Stimulated activated CD8-positive, alpha-beta memory T cell treated with anti-CD3 and anti-CD28 coated beads, Interleukin-4, amount 100 ng/mL, for 1 hour (primary cell): ENCODE data around the gene CLEC4G.
"Not testable (repeated sequence)": the region's sequence is repeated elsewhere in the genome, so short reads cannot be mapped to it uniquely, and the experiment has no call there.

Experiments used
- DNase-seq, 2 donors: peaks; one replicate each; pipeline ENCODE4 v3.0.0-alpha.2; 2020; ENCODE audit warnings: low read depth in 2 of 2, low spot score in 1 of 2

Gene CLEC4G

DNA sequence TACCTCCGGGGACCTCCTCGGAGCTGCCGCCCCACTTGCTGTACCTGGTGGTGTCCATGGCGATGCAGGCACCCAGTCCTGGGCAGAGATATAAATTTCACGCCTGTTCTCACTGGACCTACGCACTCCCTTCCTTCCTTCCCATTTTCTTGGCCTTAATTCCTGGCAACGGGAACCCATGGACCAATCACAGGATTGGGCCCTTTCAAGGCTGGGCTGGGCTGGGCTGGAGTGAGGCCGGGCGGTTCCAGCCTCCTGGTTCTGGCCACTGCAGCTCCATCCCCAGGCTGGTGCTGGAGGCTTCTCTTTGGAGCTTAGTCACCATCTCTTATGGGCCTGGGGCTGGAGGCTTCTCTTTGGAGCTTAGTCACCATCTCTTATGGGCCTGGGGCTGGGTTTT, at the start of gene CLEC4G:
Gene CLEC4G (minus strand): TSS at position 66 of the 400 bp plus-strand sequence. CDS start 8 bp downstream, at position 58.
- no peak for DNase-seq

- DNase-seq, result no peak
Observed at GRCh38 chr19:7781157-7781556, 49.2 kb upstream of the CLEC4G start.

- DNase-seq, result no peak
Observed at GRCh38 chr19:7779631-7780486, 47.9 kb upstream of the CLEC4G start.

GRCh38 chr19:7778081-7778480, 46.2 kb upstream of the CLEC4G start:
- no peak for DNase-seq

DNA sequence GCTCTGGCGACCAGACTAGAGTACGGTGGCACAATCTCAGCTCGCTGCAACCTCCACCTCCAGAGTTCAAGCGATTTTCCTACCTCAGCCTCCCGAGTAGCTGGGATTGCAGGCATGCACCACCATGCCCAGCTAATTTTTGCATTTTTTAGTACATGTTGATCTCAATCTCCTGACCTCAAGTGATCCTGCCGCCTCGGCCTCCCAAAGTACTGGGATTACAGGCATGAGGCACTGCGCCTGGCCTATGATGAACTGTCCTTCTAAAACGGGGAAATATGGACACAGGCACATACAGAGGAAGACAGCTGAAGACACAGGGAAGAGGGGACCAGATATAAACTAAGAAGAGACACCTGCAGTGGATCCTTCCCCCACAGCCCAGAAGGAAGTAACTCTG, 43.9 kb upstream of the CLEC4G start:
- DNase-seq, result no peak

DNA sequence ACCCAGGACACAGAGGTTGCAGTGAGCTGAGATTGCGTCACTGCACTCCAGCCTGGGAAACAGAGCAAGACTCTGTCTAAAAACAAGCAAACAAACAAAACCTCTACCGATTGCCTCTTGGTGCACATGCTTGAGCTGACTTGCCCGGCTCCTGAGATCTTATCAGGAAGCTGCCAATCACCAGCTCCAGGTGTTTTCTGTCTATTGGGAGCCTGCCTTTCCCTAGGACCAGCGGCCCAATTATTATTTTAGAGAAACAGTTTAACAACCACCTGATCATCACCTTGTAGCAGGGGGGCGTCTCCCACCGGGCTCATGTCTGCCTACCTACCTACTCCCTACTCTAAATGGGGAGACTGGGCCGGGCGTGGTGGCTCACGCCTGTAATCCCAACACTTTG, 41.9 kb upstream of the CLEC4G start:
- no peak for DNase-seq

GRCh38 chr19:7772752-7773291, 40.9 kb upstream of the CLEC4G start:
- DNase-seq, result no peak

GRCh38 chr19:7771072-7771471, 39.2 kb upstream of the CLEC4G start:
- no peak for DNase-seq

- no peak for DNase-seq
Observed at GRCh38 chr19:7769171-7769570, 37.3 kb upstream of the CLEC4G start.

DNA sequence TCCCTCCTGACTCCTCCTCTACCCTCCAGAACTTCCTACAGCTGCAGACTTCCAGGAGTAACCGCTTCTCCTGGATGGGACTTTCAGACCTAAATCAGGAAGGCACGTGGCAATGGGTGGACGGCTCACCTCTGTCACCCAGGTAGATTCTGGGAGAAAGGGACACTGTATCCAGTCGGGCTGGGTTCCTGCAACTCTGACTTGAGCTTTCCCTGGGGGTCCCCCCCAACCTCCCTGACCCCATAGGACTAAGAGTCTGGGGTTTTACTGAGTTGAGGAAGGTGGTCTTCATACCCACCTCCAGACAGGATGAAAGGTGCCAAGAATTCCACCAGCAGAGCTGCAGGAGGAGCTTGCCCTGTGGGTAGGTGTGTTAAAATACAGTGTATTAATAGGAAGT, 35.6 kb upstream of the CLEC4G start:
- DNase-seq, result no peak

DNA sequence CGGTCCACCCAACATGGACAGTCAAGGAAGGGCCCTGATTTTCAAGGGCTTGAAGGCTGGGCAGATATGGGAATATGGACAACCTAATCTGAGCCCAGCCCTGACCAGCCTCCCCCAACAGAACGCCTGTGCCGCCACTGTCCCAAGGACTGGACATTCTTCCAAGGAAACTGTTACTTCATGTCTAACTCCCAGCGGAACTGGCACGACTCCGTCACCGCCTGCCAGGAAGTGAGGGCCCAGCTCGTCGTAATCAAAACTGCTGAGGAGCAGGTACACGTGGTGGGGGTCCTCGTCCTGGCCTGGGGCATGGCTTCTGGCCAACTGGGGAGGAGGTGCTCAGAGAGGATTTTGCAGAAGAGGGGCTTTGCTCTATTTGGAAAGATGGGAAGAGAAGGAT, 34.6 kb upstream of the CLEC4G start:
- no peak for DNase-seq

- DNase-seq, result not testable (repeated sequence)
Observed at GRCh38 chr19:7765043-7765442, 33.1 kb upstream of the CLEC4G start.

DNA sequence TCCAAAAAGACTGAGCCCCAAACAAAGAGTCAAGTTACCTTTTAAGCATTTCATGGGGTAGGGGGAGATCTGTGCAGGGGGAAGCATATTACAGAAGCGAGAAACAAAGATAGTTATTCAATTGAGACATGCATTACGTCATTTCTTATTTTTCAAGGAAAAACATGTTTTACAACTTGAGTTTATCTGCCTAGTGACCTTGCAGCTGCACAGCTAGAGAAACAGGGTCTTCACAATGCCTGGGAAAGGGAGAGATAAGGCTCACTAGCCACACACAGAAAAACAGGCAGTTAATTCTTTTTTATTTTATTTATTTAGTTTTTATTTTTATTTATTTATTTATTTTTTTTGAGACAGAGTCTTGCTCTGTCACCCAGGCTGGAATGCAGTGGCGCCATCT, 32.2 kb upstream of the CLEC4G start:
- DNase-seq, result not testable (repeated sequence)

GRCh38 chr19:7763696-7764095, 31.8 kb upstream of the CLEC4G start:
- DNase-seq, result no peak

DNA sequence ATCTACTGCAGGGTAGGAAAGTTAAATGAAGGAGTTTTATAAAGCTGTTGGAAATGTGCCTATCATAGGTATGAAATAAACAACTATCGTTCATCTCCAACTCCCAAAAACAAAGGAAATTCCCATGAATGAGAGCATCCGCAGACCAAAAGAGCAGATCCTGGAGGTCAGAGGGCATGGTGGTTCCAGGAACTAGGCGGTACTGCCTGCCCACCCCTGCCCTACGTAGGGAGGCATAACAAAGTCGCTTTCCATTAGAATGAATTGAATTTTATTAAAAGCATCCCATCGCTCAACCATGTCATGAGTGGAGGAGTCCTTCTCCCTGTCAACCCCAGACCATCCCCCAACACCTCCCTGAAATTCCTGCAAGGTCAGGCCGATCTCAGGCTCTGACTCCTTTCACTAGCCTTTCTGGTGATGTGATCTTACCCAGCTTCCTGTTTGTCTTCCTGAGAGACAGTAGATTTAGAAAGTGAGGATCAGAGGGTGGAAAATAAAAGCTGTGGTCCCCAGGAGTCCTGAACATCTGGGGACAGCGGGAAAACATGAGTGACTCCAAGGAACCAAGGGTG, 30.9 kb upstream of the CLEC4G start, which contains the start of gene CLEC4M:
Gene CLEC4M (plus strand): TSS at position 525 of the 575 bp plus-strand sequence. CDS start 24 bp downstream, at position 549.
- no peak for DNase-seq

- DNase-seq, result no peak
Observed at GRCh38 chr19:7759156-7759555, 27.2 kb upstream of the CLEC4G start.

GRCh38 chr19:7757358-7757757, 25.4 kb upstream of the CLEC4G start:
- DNase-seq, result no peak

- no peak for DNase-seq
Observed at GRCh38 chr19:7756258-7756657, 24.3 kb upstream of the CLEC4G start.

GRCh38 chr19:7751157-7751783, 19.4 kb upstream of the CLEC4G start:
- DNase-seq, result no peak

DNA sequence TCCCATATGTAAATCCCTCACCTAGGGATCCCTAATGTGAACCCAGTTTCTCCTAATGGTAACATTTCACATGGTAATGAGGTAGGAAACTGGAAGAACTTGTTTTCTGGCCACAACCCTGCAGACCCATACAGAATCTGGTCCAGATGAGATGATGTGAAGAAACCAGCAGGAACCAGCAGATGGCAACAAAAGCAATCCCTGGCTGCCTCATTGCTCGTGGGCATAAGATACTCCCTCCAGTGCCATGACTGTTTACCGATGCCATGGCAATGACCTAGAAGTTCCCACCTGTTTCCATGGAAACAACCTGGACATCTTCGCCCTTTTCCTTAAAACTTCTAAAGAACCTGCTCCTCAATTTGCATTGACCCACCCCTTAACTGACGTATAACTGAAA, 16.8 kb upstream of the CLEC4G start:
- DNase-seq, result no peak

- no peak for DNase-seq
Observed at GRCh38 chr19:7748171-7748570, 16.3 kb upstream of the CLEC4G start.
